ENCODE data around the gene TXNDC8.
"Not testable (repeated sequence)": the region's sequence is repeated elsewhere in the genome, so short reads cannot be mapped to it uniquely, and the experiment has no call there.

The TXNDC8 gene

GRCh38 chr9:110328763-110329162, 8.9 kb downstream of the TXNDC8 start:
- DNase-seq (ENCODE audit: extremely low read depth in 1 of 2, low read depth in 1 of 2) = no peak

DNA sequence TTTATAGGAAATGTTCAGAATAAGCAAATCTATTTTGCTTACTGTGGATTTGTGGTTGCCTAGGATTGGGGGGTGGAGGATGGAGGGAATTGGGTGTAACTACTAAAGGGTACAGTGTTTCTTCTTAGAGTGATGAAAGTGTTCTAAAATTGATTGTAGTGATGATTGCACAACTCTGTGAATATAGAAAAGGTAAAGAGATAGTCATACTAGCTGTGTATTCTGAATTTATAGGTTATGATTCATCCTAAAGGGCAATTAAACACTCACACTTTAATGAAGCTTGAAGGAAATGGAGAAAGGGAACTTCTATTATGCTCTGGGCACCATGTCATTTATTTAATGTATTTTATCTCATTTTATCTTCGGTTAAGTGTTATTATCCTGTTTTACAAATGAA, 9.9 kb downstream of the TXNDC8 start:
- DNase-seq (ENCODE audit: extremely low read depth in 1 of 2, low read depth in 1 of 2) = no peak

- no peak for DNase-seq (ENCODE audit: extremely low read depth in 1 of 2, low read depth in 1 of 2)
Measured at GRCh38 chr9:110323818-110324217, 13.8 kb downstream of the TXNDC8 start.

GRCh38 chr9:110320651-110321445, 16.8 kb downstream of the TXNDC8 start:
- DNase-seq (ENCODE audit: extremely low read depth in 1 of 2, low read depth in 1 of 2) = no peak

- no peak for DNase-seq (ENCODE audit: extremely low read depth in 1 of 2, low read depth in 1 of 2)
Measured at GRCh38 chr9:110319781-110320492, 17.7 kb downstream of the TXNDC8 start.

GRCh38 chr9:110317911-110318310, 19.8 kb downstream of the TXNDC8 start:
- no peak for DNase-seq (ENCODE audit: extremely low read depth in 1 of 2, low read depth in 1 of 2)

GRCh38 chr9:110316261-110317075, 21.2 kb downstream of the TXNDC8 start:
- no peak for DNase-seq (ENCODE audit: extremely low read depth in 1 of 2, low read depth in 1 of 2)

DNA sequence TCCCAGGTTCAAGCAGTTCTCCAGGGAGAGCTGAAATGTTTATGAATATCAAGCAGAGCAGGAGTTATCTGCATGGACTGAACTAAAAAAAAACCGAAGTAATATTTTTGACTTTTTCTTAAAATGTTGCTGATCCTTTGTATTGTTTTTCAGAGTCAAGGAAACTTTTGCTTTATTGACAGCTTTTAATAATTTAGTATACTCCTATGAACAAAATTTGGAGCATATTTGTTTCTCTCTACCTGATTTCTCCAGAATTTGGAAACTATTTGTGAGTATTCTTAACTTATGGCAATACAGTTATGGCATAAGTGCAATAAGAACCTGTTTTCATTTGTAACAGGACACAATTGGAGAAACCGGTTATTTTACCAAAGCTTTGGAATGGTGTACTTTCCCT, 25.7 kb downstream of the TXNDC8 start:
- not testable (repeated sequence) for DNase-seq (ENCODE audit: extremely low read depth in 1 of 2, low read depth in 1 of 2)

DNA sequence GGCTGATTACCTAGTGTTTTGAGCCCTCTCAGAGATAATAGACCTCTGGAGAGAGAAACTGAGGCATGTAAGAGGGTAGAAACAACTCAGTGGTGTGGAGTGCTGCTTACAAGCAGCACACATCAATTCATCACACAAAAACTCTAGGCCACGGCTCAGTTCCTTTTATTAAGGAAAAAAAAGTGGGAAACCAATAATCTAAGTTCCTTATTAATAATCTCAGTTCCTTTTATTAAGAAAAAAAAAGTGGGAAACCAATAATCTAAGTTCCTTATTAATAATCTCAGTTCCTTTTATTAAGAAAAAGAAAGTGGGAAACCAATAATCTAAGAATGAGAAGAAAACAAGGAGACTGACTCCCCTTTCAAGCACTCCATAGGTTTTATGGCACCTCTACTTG, 28.0 kb downstream of the TXNDC8 start:
- DNase-seq (ENCODE audit: extremely low read depth in 1 of 2, low read depth in 1 of 2) = no peak

DNA sequence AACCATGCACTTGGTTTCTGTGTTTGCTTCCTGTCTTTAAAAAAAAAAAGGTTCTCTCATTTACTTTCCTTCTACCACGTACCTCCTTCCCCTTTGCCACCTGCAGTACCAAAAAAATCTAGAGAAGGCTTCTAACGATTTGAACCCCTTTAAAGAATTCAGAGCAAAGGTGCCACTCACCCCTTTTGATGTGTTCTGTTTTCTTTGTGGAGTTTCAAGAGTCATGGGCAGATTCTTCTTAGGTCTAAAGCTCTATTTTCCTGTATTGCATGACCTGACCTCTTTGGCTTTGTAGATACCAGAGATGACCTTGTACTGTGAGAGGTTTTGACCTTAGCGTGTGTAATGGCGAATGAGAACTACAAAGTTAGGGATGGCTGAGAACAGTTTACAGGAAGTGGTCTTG, 29.0 kb downstream of the TXNDC8 start:
- DNase-seq (ENCODE audit: extremely low read depth in 1 of 2, low read depth in 1 of 2) = no peak

DNA sequence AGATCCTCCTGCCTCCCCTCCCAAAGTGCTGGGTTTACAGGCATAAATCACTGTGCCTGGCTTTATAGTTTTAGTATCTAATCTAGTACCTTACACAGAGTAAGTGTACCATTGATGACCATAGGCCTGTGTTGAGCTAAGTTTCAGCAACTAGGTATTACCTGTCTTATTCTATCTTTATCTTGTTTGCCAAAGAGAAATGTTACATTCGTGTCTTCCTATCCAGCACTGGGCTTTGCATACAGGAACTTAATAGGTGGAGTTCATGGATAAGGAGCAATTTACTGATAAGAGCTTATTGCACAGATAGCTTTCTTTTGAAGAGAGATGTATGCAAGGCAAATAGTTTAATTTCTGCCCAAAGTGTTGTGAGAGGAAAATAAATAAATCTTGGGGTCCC, 30.5 kb downstream of the TXNDC8 start:
- DNase-seq (ENCODE audit: extremely low read depth in 1 of 2, low read depth in 1 of 2) = no peak

DNA sequence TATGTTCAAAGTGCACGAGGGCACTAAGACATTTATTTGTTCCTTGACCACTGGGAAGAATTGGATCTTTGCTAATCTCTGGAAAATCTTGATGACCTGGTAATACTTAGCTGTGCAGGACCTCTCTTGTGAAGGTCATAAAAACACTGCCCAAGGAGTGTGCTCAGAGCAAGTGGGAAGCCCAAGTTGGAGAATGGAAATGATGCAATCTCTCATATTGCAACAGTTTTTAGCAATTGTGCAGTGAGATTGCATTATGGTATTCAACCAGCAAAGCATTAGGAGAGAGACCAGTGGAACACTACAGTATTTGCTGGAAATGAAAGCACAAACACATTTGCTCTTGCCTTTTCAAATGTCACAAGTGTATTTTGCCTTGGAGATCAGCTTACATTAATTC, 34.5 kb downstream of the TXNDC8 start:
- no peak for DNase-seq (ENCODE audit: extremely low read depth in 1 of 2, low read depth in 1 of 2)

- DNase-seq (ENCODE audit: extremely low read depth in 1 of 2, low read depth in 1 of 2) = no peak
Measured at GRCh38 chr9:110298043-110298605, 39.5 kb downstream of the TXNDC8 start.

DNA sequence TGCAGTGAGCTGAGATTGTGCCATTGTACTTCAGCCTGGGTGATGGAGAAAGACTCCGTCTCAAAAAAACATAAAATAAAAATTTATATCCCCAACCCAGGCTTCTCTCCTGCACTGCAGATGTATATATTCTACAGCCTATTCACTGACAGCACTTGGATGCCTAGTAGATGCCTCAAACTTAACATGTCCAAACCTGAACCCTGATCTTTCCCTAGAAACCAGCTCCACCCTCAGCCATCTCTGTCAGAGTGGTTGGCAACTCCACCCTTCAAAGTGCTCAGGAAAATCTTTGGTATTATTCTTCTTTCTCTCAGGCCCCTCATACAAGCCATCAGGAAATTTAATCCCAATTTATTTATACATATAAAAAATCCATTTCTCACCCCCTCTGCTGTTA, 44.4 kb downstream of the TXNDC8 start:
- DNase-seq (ENCODE audit: extremely low read depth in 1 of 2, low read depth in 1 of 2) = no peak

DNA sequence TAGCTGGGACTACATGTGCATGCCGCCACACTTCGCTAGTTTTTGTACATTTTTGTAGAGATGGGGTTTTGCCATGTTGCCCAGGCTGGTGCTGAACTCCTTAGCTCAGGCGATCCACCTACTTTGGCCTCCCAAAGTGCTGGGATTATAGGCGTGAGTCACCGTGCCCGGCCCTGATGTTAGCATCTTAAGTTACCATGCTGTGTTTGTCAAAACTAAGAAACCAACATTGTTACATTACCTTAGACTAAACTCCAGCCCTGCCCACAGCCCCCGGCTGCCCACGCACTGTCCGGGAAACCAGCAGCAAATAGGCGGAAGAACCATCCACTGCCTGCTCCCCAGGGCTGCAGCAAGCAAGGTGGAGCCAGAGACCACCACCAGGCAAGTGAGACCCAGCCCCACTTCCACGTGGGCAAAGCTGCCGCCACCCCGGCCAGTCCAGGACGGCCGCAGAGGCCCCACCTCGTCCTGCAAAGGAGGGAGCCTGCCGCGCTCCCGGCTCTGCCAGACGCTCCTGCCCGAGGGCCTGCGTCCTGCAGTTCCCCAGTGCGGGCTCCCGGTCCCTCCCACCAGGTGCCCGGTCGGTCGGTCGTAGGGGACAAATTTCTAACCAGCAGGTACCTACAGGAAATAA, 45.6 kb downstream of the TXNDC8 start:
- no peak for DNase-seq (ENCODE audit: extremely low read depth in 1 of 2, low read depth in 1 of 2)

DNA sequence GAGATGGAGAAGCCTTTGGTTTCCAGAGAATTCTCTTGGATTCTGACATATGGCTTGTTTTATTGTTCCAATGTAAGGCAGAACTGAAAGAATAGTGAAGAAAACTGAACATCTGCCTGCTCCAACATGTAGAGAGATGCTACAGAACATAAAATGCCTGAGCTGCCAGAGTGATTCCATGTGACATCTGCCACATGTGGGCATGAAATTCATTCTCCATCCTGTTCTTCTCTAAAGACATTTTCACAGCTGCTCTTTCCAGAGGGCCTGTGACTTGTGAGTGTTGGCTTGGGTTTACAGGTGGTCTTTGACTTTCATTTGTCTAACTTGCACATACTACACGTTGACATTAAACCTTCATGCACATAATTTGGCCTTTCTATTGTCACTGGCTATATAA, 47.7 kb downstream of the TXNDC8 start:
- DNase-seq (ENCODE audit: extremely low read depth in 1 of 2, low read depth in 1 of 2) = no peak

DNA sequence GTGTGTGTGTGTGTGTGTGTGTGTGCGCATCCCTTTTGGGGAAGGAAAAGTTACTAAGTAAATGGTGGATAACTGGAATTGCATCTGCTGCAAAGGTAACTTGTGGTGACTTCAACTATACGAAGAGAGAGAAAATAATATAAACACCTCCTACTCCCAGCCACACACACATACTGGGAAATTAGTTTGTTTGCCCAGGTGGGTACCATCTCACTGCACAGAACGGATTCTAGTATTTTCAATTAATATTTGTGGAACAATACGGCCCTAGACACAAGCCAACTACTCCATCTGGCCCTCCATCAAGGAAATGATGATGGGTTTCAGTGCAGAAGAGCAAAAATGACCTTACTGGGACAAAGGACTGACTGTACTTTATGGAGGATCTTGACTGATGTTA, 49.2 kb downstream of the TXNDC8 start:
- no peak for DNase-seq (ENCODE audit: extremely low read depth in 1 of 2, low read depth in 1 of 2)

GRCh38 chr9:110287289-110287680, 50.4 kb downstream of the TXNDC8 start:
- DNase-seq (ENCODE audit: extremely low read depth in 1 of 2, low read depth in 1 of 2) = no peak

- DNase-seq (ENCODE audit: extremely low read depth in 1 of 2, low read depth in 1 of 2) = no peak
Measured at GRCh38 chr9:110284211-110284844, 53.3 kb downstream of the TXNDC8 start.

DNA sequence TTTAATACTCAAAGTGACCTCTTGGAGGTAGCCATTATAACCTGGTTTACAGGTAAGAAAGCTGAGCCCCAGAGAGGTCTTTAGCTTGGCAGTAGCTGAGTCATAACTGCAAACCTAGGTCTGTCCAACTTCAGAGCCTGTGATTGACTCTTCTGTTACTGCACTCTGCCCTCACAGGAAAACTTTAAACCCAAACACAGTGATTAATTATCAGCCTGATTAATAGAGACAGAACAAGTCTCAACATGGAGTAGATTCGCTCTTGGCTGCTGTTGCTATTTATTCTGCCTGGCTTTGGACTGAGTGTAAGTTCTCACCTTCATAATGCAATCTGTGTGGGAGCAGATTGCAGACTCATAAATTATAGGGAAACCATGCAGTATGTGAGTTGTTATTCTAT, 53.9 kb downstream of the TXNDC8 start:
- no peak for DNase-seq (ENCODE audit: extremely low read depth in 1 of 2, low read depth in 1 of 2)
